ACHN (cell line): ENCODE data around the gene SLC49A4.
"Not testable (repeated sequence)": the region's sequence is repeated elsewhere in the genome, so short reads cannot be mapped to it uniquely, and the experiment has no call there.

Experiments used
- DNase-seq: peaks from one replicate; pipeline ENCODE4 v3.0.0-alpha.2; 2015
- in situ Hi-C: cut with HindIII; loops from 2 replicates; pipeline ENCODE4 v1.10.0; 2017; ENCODE audit warnings: low sequenced_read_pairs, low pct_ligation_motif_present, low pct_unique_long_range_greater_than_20kb

The SLC49A4 gene, protein sequence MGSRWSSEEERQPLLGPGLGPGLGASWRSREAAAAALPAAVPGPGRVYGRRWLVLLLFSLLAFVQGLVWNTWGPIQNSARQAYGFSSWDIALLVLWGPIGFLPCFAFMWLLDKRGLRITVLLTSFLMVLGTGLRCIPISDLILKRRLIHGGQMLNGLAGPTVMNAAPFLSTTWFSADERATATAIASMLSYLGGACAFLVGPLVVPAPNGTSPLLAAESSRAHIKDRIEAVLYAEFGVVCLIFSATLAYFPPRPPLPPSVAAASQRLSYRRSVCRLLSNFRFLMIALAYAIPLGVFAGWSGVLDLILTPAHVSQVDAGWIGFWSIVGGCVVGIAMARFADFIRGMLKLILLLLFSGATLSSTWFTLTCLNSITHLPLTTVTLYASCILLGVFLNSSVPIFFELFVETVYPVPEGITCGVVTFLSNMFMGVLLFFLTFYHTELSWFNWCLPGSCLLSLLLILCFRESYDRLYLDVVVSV

DNA sequence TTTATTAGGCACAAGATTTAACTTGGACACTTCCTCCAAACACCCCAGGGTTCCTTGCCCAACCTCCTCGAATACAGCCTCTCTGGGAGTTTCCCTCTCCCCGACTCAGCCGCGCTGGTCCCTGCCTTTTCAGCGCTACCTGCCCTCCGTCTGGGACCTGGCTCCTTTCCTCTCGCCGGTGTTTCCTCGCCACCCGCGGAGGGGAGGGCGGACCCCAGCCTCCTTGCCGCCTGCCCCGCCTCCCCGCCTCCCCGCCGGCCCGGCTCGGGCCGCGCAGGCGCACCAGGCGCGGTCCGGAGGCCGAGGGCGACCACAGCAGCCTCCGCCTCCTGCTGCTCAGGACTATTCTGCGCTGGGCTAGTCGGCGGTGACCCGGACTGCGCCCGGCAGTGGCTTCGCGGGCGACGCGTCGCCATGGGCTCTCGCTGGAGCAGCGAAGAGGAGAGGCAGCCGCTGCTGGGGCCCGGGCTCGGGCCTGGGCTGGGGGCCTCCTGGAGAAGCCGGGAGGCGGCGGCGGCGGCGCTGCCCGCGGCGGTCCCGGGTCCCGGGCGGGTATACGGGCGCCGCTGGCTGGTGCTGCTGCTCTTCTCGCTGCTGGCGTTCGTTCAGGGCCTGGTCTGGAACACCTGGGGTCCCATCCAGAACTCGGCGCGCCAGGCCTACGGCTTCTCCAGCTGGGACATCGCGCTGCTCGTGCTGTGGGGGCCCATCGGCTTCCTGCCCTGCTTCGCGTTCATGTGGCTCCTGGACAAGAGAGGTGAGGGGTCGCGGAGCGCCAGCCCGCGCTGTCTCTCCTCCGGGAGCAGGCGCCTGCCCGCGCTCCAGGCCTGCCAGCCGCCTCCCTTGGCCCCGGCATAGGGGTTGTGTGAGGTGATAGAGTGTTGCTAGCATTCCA lies at the start of gene SLC49A4:
Gene SLC49A4, plus strand, starts transcription at position 291 of the 895 bp plus-strand sequence. Its CDS starts 124 bp downstream, at position 415.
- DNase-seq, result peak; percentile 77
- in situ Hi-C loops, result no loop called here

- in situ Hi-C loops, result no loop called here
These were observed 49.4 kb upstream of the SLC49A4 start for GRCh38 chr3:122745369-122746021.

GRCh38 chr3:122747295-122747694 lies 47.6 kb upstream of the SLC49A4 start:
- in situ Hi-C loops, DNase-seq: not testable (repeated sequence)

More at GRCh38 chr3:122745369-122746021, 49.4 kb upstream of the SLC49A4 start:
- DNase-seq, result peak; percentile 25

- in situ Hi-C loops, result no loop called here
- DNase-seq, result no peak
These were observed 46.5 kb upstream of the SLC49A4 start for GRCh38 chr3:122748347-122748746.

DNA sequence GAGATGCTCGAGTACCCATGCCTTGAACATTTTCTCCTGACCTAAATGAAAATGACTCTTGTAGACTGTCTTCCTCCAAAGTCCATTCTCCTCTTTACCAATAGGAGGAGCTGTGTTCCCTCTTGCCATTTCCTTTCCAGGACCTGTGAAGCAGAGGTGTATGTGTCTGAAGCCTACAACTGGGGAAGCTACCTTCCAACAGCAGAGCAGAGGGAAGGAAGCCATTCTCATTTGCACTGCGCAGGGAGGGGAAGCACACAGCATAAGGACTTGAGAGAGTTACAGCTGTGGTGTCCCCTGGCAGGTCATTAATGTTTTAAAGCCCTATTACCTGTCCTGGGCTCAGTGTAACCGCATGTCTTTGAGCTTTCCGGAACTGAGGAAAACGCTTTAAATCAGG lies 39.9 kb upstream of the SLC49A4 start:
- in situ Hi-C loops, result no loop called here
- peak; percentile 58 for DNase-seq

GRCh38 chr3:122755491-122755890 lies 39.4 kb upstream of the SLC49A4 start:
- in situ Hi-C loops, result no loop called here
- no peak for DNase-seq

DNA sequence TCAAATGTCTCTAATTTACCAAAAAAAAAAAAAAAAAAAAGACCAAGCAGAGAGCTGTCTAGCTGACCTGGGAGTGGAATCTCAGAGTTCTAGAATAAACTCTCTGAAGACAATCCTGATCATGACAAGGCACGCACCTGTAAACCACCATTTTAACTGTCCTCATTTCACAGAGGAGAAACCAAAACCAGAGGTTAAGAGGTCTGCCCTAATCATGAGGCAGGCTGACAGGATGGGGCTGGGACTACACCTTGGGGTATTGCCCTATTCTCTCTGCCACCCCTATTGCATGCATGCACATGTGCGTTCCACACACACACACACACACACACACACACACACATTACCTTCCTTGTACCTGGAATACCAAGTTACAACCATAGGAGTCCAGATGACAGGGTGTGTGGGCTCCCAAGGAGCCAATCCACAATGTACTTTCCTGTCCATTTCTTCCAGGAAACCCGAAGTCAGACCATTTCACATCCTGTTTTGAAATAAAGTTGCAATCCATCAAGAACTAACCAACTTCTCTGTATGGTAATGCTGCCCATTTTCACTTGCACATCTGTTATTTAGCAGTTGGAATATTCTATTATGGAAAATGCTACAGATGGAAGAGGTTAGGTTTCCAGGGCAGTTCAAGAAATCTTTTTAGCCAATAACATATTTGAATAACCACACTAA lies 35.9 kb upstream of the SLC49A4 start:
- in situ Hi-C loops, result no loop called here

DNA sequence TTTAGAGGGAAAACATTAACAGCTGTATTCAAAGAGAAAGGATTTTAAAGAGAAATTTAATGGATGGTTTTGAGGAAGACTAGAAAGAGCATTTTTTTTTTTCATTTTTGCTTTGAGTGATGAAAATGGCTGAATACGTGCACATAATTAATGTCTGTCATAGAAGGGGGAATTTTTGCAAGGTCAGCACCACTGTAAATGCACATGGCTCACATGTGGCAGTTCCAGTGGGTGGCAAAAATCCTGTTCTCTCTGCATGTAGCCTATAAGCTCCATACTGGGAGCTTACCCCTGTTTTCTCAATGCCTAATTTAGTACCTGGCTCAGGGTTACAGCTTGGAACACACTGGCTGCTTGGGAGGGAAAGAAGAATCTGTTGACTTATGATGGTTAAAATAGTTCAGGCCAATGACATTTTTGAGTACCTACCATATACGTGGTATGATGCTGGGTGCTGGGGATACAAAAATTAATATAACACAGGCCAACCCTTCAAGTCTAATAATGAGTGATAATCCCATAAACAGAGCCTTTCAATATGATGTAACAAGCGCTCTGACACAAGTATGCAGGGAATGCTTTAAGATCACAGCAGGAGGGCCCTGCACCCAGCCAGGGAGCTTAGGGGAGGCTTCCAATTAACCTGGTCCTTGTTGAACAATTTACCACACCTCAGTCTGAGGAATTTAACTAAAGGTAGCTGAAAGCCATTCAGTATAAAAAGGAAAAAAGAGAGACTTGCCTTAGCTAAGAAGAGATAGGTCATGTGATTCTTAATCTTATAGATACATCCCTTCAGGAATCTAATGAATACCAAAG lies 34.2 kb upstream of the SLC49A4 start:
- in situ Hi-C loops, result no loop called here
- DNase-seq, result peak; percentile 44

More for the DNA sequence above, 35.9 kb upstream of the SLC49A4 start:
- DNase-seq, result no peak

DNA sequence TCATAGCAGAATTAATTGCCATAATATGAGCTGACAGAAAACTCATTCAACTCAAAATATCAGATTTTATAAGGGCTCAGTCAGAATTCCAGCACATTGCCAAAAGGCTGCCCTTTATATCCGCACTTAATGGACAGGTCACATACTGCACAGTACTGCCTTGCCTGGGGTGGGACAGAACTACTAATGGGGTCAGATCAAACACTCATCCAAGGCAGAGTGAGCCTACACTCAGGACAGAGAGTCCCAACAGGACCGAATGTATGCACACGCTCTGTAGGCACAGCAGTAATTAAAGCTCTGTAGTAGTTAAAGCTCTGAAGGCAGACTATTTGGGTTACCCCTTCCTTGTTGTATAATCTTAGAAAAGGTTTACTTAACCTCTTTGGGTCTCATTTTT lies 28.4 kb upstream of the SLC49A4 start:
- in situ Hi-C loops, result no loop called here
- no peak for DNase-seq

GRCh38 chr3:122767540-122768372 lies 27.1 kb upstream of the SLC49A4 start:
- in situ Hi-C loops, result no loop called here
- no peak for DNase-seq

DNA sequence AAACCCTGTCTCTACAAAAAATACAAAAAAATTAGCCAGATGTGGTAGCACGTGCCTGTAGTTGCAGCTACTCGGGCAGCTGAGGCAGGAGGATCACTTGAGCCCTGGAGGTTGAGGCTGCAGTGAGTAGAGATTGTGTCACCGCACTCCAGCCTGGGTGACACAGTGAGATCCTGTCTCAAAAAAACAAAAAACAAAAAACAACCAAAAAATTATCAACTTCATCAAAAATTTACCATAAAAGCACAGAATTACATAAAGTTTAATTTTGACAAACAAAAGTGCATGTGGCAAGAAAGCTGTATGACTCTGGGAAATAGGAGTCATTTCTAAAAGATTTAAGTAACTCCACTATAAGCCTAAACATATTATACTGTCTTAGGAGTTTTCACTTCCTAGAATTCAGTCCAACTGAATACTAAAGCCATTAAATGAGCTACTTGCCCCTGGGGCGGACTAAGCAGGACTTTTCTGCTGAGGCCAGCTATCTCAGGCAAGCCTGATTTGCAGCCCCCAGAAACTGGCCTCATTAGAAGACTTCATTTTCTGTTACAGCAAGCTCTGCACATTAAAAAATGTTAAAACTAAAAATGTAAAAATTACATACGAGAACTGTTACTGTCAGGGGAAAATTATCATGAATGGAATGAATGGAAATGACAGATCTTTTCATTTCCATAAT lies 24.2 kb upstream of the SLC49A4 start:
- DNase-seq, result no peak
- in situ Hi-C loops, result no loop called here

DNA sequence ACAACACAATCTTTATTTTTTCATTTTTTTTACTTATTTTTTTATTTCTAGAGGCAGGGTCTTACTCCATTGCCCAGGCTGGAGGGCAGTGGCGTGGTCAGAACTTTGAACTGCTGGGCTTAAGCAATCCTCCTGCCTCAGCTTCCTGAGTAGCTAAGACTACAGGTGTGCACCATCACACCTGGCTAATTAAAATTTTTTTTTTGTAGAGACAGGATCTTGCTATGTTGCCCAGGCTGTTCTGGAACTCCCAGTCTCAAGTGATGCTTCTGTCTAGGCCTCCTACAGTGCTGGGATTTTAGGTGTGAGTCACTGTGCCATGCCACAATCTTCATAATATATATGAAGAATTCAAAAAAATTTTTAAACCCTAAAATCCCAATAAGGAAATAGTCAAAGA lies 22.0 kb upstream of the SLC49A4 start:
- in situ Hi-C loops, result no loop called here
- DNase-seq, result no peak

DNA sequence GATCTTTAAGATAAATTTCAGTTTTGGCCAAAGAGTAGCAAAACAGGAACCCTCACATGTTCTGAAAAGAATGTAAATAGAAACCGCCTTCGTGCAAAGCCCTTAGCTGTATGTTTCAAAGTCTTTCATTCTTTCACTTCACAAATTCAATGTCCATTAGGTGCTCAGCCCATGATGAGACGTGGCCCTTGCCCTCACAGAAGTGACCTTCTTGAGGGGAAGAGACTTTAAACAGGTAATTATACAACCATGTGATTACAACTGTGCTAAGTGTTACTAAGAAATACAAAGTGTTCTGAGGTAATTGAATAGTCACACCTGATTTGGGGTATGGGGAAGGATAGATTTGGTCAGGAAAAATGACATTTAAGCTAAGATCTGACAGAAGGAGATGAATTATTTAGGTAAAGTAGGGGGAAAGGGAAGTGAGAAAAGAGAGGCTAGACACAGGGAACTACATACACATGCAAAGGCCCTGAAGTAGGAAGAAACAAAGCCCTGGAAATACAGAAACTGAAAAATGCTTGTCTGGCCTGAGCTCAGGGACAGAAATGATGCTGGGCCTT lies 20.8 kb upstream of the SLC49A4 start:
- no peak for DNase-seq
- in situ Hi-C loops, result no loop called here

GRCh38 chr3:122774564-122774963 lies 20.3 kb upstream of the SLC49A4 start:
- in situ Hi-C loops, result no loop called here
- peak; percentile 27 for DNase-seq

- DNase-seq, result no peak
- in situ Hi-C loops, result no loop called here
These were observed 18.0 kb upstream of the SLC49A4 start for GRCh38 chr3:122776675-122777468.
